Skeletal muscle satellite cell (primary cell): ENCODE measurements around the gene TIMM23. TPM values are rescaled to one million over a fixed set of nuclear protein-coding genes. Genes with fewer than 3 reads are reported as not detected.
"Not testable (repeated sequence)": the region's sequence is repeated elsewhere in the genome, so short reads cannot be mapped to it uniquely, and the experiment has no call there.

Experiments used
- H3K27me3 ChIP-seq: 2 replicates; pipeline ENCODE4 v1.7.0; 2013; ENCODE audit warnings: low read length; ENCODE audit not compliant: control insufficient read depth, insufficient read depth
- H3K36me3 ChIP-seq: 2 replicates; pipeline ENCODE4 v1.7.0; 2013; ENCODE audit warnings: mild to moderate bottlenecking, control low read depth, low read length; ENCODE audit not compliant: insufficient read depth
- H3K4me1 ChIP-seq: 2 replicates; pipeline ENCODE4 v1.7.0; 2013; ENCODE audit warnings: low read length; ENCODE audit not compliant: control insufficient read depth, insufficient read depth
- H3K4me2 ChIP-seq: 2 replicates; pipeline ENCODE4 v1.7.0; 2013; ENCODE audit warnings: mild to moderate bottlenecking, low read length
- H3K4me3 ChIP-seq: 2 replicates; pipeline ENCODE4 v1.7.0; 2013; ENCODE audit warnings: low read length
- H3K9ac ChIP-seq: 2 replicates; pipeline ENCODE4 v1.7.0; 2013; ENCODE audit warnings: mild to moderate bottlenecking, low read depth, low read length, moderate library complexity
- H3K9me3 ChIP-seq: replicated peaks from 2 replicates; pipeline ENCODE4 v1.7.0; 2013; ENCODE audit warnings: mild to moderate bottlenecking, control low read depth, low read length
- small RNA-seq: library from RNA; depleted of rRNA; stranded (forward); fragments of <200 nt; gene quantifications from one replicate; pipeline ENCODE3, GENCODE V24; 2012

TIMM23 gene

GRCh38 chr10:46046261-46046660, 74.0 kb downstream of the TIMM23 start, which contains the start of gene MSMB:
TSS of gene MSMB (minus strand) at chr10:46046269. CDS start at chr10:46046237, 32 bp downstream.
- Histone ChIP-seq H3K4me1 (no peaks in the 10 kb centered on the region), H3K4me2 (no peak within 1 kb of the TSS), H3K9me3 (no peaks in the 10 kb centered on the region), H3K27me3 (peaks cover 38% of the 10 kb centered on the region), H3K36me3 (no peaks in the 10 kb centered on the region), H3K9ac (no peak within 1 kb of the TSS), H3K4me3 (no peak within 1 kb of the TSS)

- H3K4me3 ChIP-seq = no peak overlapping the region
- H3K9me3 ChIP-seq = no peaks in the 10 kb centered on the region
- no peak overlapping the region for H3K9ac ChIP-seq
- H3K4me1 ChIP-seq = no peaks in the 10 kb centered on the region
- no peak overlapping the region for H3K4me2 ChIP-seq
- peaks cover 38% of the 10 kb centered on the region for H3K27me3 ChIP-seq
- no peaks in the 10 kb centered on the region for H3K36me3 ChIP-seq
Measured at GRCh38 chr10:46048152-46048551, 75.9 kb downstream of the TIMM23 start.

GRCh38 chr10:46049497-46049831, 77.2 kb downstream of the TIMM23 start:
- peaks cover 43% of the 10 kb centered on the region for H3K27me3 ChIP-seq
- H3K9me3 ChIP-seq, H3K36me3 ChIP-seq, H3K4me1 ChIP-seq, H3K4me2 ChIP-seq, H3K4me3 ChIP-seq, H3K9ac ChIP-seq: not testable (repeated sequence)

- Histone ChIP-seq H3K36me3 (no peaks in the 10 kb centered on the region), H3K9me3 (no peaks in the 10 kb centered on the region), H3K4me3 (no peak overlapping the region), H3K27me3 (peaks cover 36% of the 10 kb centered on the region), H3K4me2 (peak overlapping the region; percentile 45), H3K9ac (no peak overlapping the region), H3K4me1 (no peaks in the 10 kb centered on the region)
Measured at GRCh38 chr10:46050941-46051623, 78.8 kb downstream of the TIMM23 start.

GRCh38 chr10:46052057-46052790, 79.9 kb downstream of the TIMM23 start:
- H3K27me3 ChIP-seq = peaks cover 25% of the 10 kb centered on the region
- H3K36me3 ChIP-seq = no peaks in the 10 kb centered on the region
- no peak overlapping the region for H3K9ac ChIP-seq
- no peak overlapping the region for H3K4me3 ChIP-seq
- H3K4me2 ChIP-seq = no peak overlapping the region
- no peaks in the 10 kb centered on the region for H3K4me1 ChIP-seq
- H3K9me3 ChIP-seq = no peaks in the 10 kb centered on the region

- Histone ChIP-seq H3K4me3 (no peak overlapping the region), H3K27me3 (peaks cover 19% of the 10 kb centered on the region), H3K9ac (no peak overlapping the region), H3K36me3 (no peaks in the 10 kb centered on the region), H3K4me1 (no peaks in the 10 kb centered on the region), H3K9me3 (no peaks in the 10 kb centered on the region), H3K4me2 (no peak overlapping the region)
Measured at GRCh38 chr10:46052791-46053375, 80.6 kb downstream of the TIMM23 start.

Small RNA genes within 50 kb of the gene (small RNA-seq; reads per million reads assigned to genes)
- not detected for gene SNORA74C-1
